ENCODE results near the gene VEZF1.

DNA sequence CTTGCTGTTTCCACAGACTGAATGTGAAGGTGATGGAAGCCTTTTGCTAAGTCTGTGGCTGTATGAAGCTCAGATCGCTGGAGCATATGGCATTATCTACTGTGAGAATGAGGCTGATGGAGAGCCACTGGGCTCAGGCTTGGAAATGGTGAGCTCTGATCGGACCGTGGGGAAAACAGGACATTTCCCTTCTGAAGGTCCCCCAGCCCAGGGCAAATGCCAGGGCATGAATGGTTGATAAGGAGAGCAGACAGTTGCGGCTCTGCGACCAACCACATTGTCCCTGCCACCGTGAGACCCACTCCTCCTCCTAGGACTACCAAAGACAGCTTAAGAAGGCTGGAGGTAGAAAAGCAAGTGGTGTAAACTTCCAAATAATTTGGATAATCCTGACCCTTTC lies 28.1 kb downstream of the VEZF1 start:
- TF ChIP-seq, protein P1, sequence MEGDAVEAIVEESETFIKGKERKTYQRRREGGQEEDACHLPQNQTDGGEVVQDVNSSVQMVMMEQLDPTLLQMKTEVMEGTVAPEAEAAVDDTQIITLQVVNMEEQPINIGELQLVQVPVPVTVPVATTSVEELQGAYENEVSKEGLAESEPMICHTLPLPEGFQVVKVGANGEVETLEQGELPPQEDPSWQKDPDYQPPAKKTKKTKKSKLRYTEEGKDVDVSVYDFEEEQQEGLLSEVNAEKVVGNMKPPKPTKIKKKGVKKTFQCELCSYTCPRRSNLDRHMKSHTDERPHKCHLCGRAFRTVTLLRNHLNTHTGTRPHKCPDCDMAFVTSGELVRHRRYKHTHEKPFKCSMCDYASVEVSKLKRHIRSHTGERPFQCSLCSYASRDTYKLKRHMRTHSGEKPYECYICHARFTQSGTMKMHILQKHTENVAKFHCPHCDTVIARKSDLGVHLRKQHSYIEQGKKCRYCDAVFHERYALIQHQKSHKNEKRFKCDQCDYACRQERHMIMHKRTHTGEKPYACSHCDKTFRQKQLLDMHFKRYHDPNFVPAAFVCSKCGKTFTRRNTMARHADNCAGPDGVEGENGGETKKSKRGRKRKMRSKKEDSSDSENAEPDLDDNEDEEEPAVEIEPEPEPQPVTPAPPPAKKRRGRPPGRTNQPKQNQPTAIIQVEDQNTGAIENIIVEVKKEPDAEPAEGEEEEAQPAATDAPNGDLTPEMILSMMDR (IDR thresholded peaks at IDR 0.05; ENCODE audit: low read depth, low read length, poor library complexity, severe bottlenecking): no peak
- TF ChIP-seq EZH2phosphoT487 (IDR thresholded peaks at IDR 0.05; ENCODE audit: borderline replicate concordance, low read length): no peak

Data from DOHH2 (cell line).